WI38 (cell line): ENCODE measurements around the gene PRR36.
"Not testable (repeated sequence)": the region's sequence is repeated elsewhere in the genome, so short reads cannot be mapped to it uniquely, and the experiment has no call there.

Experiments used
- H3K4me3 ChIP-seq: 2 replicates; pipeline ENCODE4 v1.5.1; 2011; ENCODE audit warnings: low read depth, mild to moderate bottlenecking, control low read depth, low read length
- CTCF ChIP-seq: IDR thresholded peaks from 2 replicates; pipeline ENCODE4 v1.5.1; 2012; ENCODE audit warnings: low read depth, mild to moderate bottlenecking, control low read depth, low read length

PRR36 gene

DNA sequence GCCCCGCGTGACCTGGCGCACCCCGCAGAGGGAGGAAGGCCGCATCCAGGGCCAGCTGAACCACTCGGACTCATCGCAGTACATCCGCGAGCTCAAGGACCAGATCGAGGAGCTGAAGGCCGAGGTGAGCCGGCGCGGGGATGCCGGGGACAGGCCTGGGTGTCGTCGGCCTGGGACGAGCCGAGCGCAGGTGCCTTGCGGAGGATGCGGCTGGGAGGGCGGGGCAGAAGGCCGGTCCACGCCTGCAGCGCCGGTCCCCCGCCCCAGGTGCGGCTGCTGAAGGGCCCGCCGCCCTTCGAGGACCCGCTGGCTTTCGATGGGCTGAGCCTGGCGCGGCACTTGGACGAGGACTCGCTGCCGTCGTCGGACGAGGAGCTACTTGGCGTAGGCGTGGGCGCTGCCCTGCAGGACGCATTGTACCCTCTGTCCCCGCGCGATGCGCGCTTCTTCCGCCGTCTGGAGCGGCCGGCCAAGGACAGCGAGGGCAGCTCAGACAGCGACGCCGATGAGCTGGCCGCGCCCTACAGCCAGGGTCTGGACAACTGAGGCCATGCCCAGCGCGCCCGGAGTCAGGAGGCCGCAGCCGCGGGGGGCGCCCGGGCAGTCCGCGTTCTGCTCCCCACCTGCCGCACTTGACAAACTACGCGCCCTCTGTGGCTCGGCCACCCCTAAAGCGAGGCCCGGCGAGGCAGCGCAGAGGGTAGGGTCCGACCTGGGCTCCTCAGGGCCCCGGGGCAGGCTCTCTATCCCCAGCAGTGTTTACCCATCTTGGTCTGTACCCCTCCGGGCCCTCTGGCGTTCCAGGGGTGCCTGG is 10.8 kb downstream of the PRR36 start:
- no peak for TF ChIP-seq CTCF

GRCh38 chr19:7862413-7862951 is 11.7 kb downstream of the PRR36 start:
- no peak for TF ChIP-seq CTCF
- no peak overlapping the region for H3K4me3 ChIP-seq

More for the DNA sequence above, 10.8 kb downstream of the PRR36 start:
- H3K4me3 ChIP-seq, result no peak overlapping the region

DNA sequence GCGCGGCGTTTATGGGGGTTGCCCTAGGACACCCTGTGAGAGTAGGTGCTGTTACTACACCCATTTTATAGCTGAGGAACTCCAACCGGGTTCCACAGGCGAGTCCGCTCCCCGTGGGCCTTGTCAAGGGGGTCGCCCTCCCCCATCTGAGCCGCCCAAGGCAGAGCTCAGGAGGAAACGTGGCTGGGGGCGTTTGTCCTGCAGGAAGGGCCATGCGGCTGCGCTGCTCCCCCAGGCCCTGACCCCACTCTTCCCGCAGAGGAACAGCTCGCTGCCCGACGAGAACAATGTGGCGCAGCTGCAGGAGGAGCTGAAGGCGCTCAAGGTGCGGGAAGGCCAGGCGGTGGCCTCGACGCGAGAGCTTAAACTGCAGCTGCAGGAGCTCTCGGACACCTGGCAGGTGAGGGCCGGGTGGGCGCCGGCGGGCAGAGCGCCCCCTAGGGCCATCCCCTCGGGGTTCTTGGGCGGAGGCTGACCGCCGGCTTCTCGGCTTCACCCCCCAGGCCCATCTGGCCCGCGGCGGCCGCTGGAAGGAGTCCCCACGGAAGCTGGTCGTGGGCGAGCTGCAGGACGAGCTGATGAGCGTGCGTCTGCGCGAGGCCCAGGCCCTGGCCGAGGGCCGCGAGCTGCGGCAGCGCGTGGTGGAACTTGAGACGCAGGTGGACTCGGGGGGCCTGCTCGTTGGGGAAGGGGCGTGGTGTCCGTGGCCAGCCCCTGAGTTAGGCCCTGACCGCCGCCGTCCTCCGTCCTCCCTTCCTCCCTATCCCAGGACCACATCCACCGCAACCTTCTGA is 12.4 kb downstream of the PRR36 start:
- no peak overlapping the region for H3K4me3 ChIP-seq

GRCh38 chr19:7860714-7861618 is 13.2 kb downstream of the PRR36 start:
- no peak for TF ChIP-seq CTCF
- no peak overlapping the region for H3K4me3 ChIP-seq

More for the DNA sequence above, 12.4 kb downstream of the PRR36 start:
- no peak for TF ChIP-seq CTCF

GRCh38 chr19:7859831-7860713 is 14.1 kb downstream of the PRR36 start:
- no peak for TF ChIP-seq CTCF
- no peak overlapping the region for H3K4me3 ChIP-seq

GRCh38 chr19:7859087-7859486 is 15.1 kb downstream of the PRR36 start:
- H3K4me3 ChIP-seq, result not testable (repeated sequence)
